Caco-2 (cell line): ENCODE data around the gene MAF. TPM values are rescaled to one million over a fixed set of nuclear protein-coding genes. Genes with fewer than 3 reads are reported as not detected.

Source experiments
- BruUV-seq: library from RNA; stranded (reverse); fragments of 400-500 nt; replicated peaks from 2 replicates; lab custom pipeline; 2021; lab: Mats Ljungman, UMichigan
- CTCF ChIA-PET: fragments of 300-600 bp; sonication (Branson Sonifier 250); formaldehyde crosslinking; loops from one replicate; lab custom pipeline; 2022; ENCODE audit warnings: antibody characterized with exemption; lab: Charles Lee
- POLR2A ChIA-PET: fragments of 300-600 bp; sonication (Branson Sonifier 250); formaldehyde crosslinking; loops from one replicate; lab custom pipeline; 2022; ENCODE audit warnings: antibody characterized with exemption; lab: Charles Lee
- DNase-seq, 2 experiments: peaks; one replicate each; pipeline versions ENCODE4 v3.0.0 to v3.0.0-alpha.2; 2020 to 2022
- H3K27me3 ChIP-seq: replicated peaks from 2 replicates; pipeline ENCODE4 v1.6.0; 2011; ENCODE audit warnings: low read length; ENCODE audit not compliant: control insufficient read depth, insufficient read depth
- H3K36me3 ChIP-seq: 2 replicates; pipeline ENCODE4 v1.5.1; 2011; ENCODE audit warnings: low read length; ENCODE audit not compliant: control insufficient read depth, insufficient read depth
- H3K4me1 ChIP-seq: fragments of 250-450 bp; sonication (Bioruptor Pico); 2 replicates; pipeline ENCODE4 v1.5.1; 2020; ENCODE audit warnings: mild to moderate bottlenecking
- H3K4me3 ChIP-seq: 2 replicates; pipeline ENCODE4 v1.5.1; 2011; ENCODE audit warnings: low read depth, mild to moderate bottlenecking, control low read depth, low read length
- H3K9me3 ChIP-seq: fragments of 250-450 bp; sonication (Bioruptor Pico); 2 replicates; pipeline ENCODE4 v1.5.1; 2020; ENCODE audit warnings: mild to moderate bottlenecking, moderate library complexity
- H3K27ac Mint-ChIP-seq: one replicate; pipeline ENCODE4 v1.8.0; 2022; ENCODE audit warnings: mixed read lengths; ENCODE audit not compliant: unreplicated experiment
- H3K27me3 Mint-ChIP-seq: one replicate; pipeline ENCODE4 v1.8.0; 2022; ENCODE audit warnings: mixed read lengths; ENCODE audit not compliant: insufficient read depth, unreplicated experiment
- H3K36me3 Mint-ChIP-seq: one replicate; pipeline ENCODE4 v1.8.0; 2022; ENCODE audit warnings: mild to moderate bottlenecking, mixed read lengths; ENCODE audit not compliant: insufficient read depth, unreplicated experiment
- H3K4me1 Mint-ChIP-seq: one replicate; pipeline ENCODE4 v1.8.0; 2022; ENCODE audit warnings: low read depth, mixed read lengths; ENCODE audit not compliant: unreplicated experiment
- H3K4me3 Mint-ChIP-seq: one replicate; pipeline ENCODE4 v1.8.0; 2022; ENCODE audit warnings: mild to moderate bottlenecking, moderate library complexity, mixed read lengths; ENCODE audit not compliant: unreplicated experiment
- H3K9me3 Mint-ChIP-seq: one replicate; pipeline ENCODE4 v1.8.0; 2022; ENCODE audit warnings: mixed read lengths; ENCODE audit not compliant: unreplicated experiment
- intact Hi-C: fragments of 100-400 bp; cut with micrococcal nuclease; formaldehyde crosslinking; loops from one replicate; pipeline ENCODE4 v1.10.0; 2022; ENCODE audit not compliant: unreplicated experiment
- total RNA-seq: library from RNA; stranded (reverse); gene quantifications from 2 replicates; pipeline ENCODE4 v1.2.3, GENCODE V29; 2022
- TF ChIP-seq, protein P1 (sequence below), 2 experiments: fragments of 200-600 bp in 1 of 2; IDR thresholded peaks; 1 replicate in 1 of 2; 2 replicates in 1 of 2; pipeline versions ENCODE4 v1.5.1 to v1.8.0; 2011 to 2022; ENCODE audit warnings: antibody characterized with exemption in 1 of 2, control low read depth in 1 of 2, inconsistent platforms in 1 of 2, low read depth in 1 of 2, low read length in 1 of 2, mild to moderate bottlenecking in 1 of 2, moderate library complexity in 1 of 2; ENCODE audit not compliant: insufficient read depth in 1 of 2, severe bottlenecking in 1 of 2, unreplicated experiment in 1 of 2

Gene MAF
- total RNA-seq, 1 experiment from 2014 or later = 3.6 TPM

DNA sequence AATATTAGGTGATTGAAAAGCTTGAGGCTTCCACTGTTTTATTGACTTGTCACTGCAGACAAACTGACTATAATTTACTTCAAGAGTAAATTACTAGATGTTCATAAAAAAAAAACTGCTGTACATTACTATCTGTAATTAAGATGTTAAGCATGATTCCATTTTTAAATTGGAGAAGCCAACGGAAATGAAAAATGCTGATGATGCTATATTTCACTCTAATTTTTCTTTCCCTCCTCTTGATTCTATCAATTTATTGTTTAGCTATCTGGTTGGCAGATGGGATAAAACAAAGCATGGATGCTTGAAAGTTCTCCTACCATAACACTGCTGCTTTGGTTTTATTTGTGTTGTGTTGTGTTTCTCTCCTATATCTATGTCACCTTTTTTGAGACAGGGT is 41.0 kb downstream of the MAF start:
- DNase-seq = no peak

DNA sequence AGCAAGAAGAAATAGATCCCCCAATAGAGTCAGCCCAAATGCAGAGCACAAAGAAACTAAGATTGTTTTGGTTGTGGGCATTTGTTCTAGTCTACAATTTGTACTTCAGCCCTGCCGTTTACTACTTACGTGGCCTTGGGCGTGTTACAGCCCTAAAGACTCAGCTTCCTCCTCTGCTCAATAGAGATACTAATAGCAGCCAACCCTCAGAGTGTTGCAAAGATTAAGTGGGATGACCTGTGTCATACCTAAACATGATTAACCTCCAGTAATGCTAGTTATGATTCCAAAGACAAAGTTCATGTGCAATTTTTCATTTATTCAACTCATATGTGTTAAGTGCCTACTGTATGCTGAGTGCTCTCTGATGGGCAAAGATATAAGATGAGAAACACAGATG is 43.1 kb downstream of the MAF start:
- POLR2A ChIA-PET = no interaction called here

More for the DNA sequence above, 41.0 kb downstream of the MAF start:
- peaks cover 33% of the 10 kb centered on the region for H3K27me3 Mint-ChIP-seq
- H3K4me1 Mint-ChIP-seq = no peaks in the 10 kb centered on the region
- ChIA-PET POLR2A (no interaction called here), CTCF (interaction anchor here (0.8 kb wide), 1 partner anchor 10 kb away, joined by 3 read pairs; no protein-coding TSS in a partner anchor)
- no peak overlapping the region for H3K4me3 Mint-ChIP-seq
- Histone ChIP-seq H3K4me1 (no peaks in the 10 kb centered on the region), H3K9me3 (no peaks in the 10 kb centered on the region), H3K36me3 (no peaks in the 10 kb centered on the region), H3K27me3 (peaks cover 3% of the 10 kb centered on the region; the same call in 1 of the 2 replicates), H3K4me3 (no peak overlapping the region)
- no peak overlapping the region for H3K27ac Mint-ChIP-seq
- TF ChIP-seq, protein P1, sequence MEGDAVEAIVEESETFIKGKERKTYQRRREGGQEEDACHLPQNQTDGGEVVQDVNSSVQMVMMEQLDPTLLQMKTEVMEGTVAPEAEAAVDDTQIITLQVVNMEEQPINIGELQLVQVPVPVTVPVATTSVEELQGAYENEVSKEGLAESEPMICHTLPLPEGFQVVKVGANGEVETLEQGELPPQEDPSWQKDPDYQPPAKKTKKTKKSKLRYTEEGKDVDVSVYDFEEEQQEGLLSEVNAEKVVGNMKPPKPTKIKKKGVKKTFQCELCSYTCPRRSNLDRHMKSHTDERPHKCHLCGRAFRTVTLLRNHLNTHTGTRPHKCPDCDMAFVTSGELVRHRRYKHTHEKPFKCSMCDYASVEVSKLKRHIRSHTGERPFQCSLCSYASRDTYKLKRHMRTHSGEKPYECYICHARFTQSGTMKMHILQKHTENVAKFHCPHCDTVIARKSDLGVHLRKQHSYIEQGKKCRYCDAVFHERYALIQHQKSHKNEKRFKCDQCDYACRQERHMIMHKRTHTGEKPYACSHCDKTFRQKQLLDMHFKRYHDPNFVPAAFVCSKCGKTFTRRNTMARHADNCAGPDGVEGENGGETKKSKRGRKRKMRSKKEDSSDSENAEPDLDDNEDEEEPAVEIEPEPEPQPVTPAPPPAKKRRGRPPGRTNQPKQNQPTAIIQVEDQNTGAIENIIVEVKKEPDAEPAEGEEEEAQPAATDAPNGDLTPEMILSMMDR (IDR thresholded peaks at IDR 0.05; ENCODE audit: insufficient read depth in 1 of 2, low read depth in 1 of 2, low read length in 1 of 2, severe bottlenecking in 1 of 2, unreplicated experiment in 1 of 2) = no peak
- intact Hi-C loops = no loop called here
- H3K36me3 Mint-ChIP-seq = no peaks in the 10 kb centered on the region
- H3K9me3 Mint-ChIP-seq = peaks cover 10% of the 10 kb centered on the region
- no TSS peak for BruUV-seq

DNA sequence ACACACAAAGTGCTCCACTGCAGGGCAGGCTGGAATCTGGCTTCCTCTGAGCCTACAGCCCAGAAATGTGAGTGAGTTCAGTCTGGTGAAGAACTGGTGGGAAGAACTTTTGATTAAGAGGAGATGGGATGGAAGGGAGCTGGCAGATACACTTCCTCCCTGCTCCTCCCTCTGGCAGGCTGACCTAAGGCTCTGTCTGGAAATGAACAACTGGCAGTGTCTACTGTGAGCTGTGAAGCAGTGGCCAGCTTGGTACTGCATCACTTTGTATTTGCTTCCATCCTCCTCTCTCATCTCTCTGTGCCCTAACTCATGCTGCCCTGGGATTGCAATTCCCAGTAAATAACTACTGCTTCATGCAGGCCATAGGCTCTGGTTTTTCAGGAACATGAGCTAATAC is 45.6 kb downstream of the MAF start:
- no peaks in the 10 kb centered on the region for H3K36me3 ChIP-seq
- no peak overlapping the region for H3K4me3 Mint-ChIP-seq
- TF ChIP-seq, protein P1 (IDR thresholded peaks at IDR 0.05; ENCODE audit: insufficient read depth in 1 of 2, low read depth in 1 of 2, low read length in 1 of 2, severe bottlenecking in 1 of 2, unreplicated experiment in 1 of 2) = no peak
- POLR2A ChIA-PET = no interaction called here
- CTCF ChIA-PET = interaction anchor here (0.8 kb wide), 1 partner anchor 47 kb away, joined by 5 read pairs; no protein-coding TSS in a partner anchor
- H3K27me3 ChIP-seq = peaks cover 3% of the 10 kb centered on the region
- H3K36me3 Mint-ChIP-seq = no peaks in the 10 kb centered on the region
- H3K27ac Mint-ChIP-seq = no peak overlapping the region
- no TSS peak for BruUV-seq
- peaks cover 10% of the 10 kb centered on the region for H3K9me3 Mint-ChIP-seq
- H3K4me1 Mint-ChIP-seq = no peaks in the 10 kb centered on the region
- no peaks in the 10 kb centered on the region for H3K4me1 ChIP-seq
- no peak for DNase-seq
- H3K27me3 Mint-ChIP-seq = peaks cover 29% of the 10 kb centered on the region
- intact Hi-C loops = no loop called here
- no peaks in the 10 kb centered on the region for H3K9me3 ChIP-seq
- H3K4me3 ChIP-seq = no peak overlapping the region

More for the DNA sequence above, 43.1 kb downstream of the MAF start:
- H3K4me3 ChIP-seq = no peak overlapping the region
- H3K9me3 ChIP-seq = no peaks in the 10 kb centered on the region
- Mint-ChIP-seq H3K27ac (no peak overlapping the region), H3K4me3 (no peak overlapping the region), H3K9me3 (peaks cover 10% of the 10 kb centered on the region), H3K27me3 (peaks cover 32% of the 10 kb centered on the region), H3K4me1 (no peaks in the 10 kb centered on the region), H3K36me3 (no peaks in the 10 kb centered on the region)
- no TSS peak for BruUV-seq
- DNase-seq = no peak
- no peaks in the 10 kb centered on the region for H3K4me1 ChIP-seq
- no peaks in the 10 kb centered on the region for H3K36me3 ChIP-seq
- intact Hi-C loops = no loop called here
- CTCF ChIA-PET = no interaction called here
- TF ChIP-seq, protein P1 (IDR thresholded peaks at IDR 0.05; ENCODE audit: insufficient read depth in 1 of 2, low read depth in 1 of 2, low read length in 1 of 2, severe bottlenecking in 1 of 2, unreplicated experiment in 1 of 2) = no peak
- peaks cover 2% of the 10 kb centered on the region; the same call in 1 of the 2 replicates for H3K27me3 ChIP-seq
